ENCODE measurements around the gene COX11. TPM values are rescaled to one million over a fixed set of nuclear protein-coding genes. Genes with fewer than 3 reads are reported as not detected.

The COX11 gene, protein sequence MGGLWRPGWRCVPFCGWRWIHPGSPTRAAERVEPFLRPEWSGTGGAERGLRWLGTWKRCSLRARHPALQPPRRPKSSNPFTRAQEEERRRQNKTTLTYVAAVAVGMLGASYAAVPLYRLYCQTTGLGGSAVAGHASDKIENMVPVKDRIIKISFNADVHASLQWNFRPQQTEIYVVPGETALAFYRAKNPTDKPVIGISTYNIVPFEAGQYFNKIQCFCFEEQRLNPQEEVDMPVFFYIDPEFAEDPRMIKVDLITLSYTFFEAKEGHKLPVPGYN
- 10 to 100 TPM; 45.5 to 79.6 (median 57.2) TPM for polyA plus RNA-seq

DNA sequence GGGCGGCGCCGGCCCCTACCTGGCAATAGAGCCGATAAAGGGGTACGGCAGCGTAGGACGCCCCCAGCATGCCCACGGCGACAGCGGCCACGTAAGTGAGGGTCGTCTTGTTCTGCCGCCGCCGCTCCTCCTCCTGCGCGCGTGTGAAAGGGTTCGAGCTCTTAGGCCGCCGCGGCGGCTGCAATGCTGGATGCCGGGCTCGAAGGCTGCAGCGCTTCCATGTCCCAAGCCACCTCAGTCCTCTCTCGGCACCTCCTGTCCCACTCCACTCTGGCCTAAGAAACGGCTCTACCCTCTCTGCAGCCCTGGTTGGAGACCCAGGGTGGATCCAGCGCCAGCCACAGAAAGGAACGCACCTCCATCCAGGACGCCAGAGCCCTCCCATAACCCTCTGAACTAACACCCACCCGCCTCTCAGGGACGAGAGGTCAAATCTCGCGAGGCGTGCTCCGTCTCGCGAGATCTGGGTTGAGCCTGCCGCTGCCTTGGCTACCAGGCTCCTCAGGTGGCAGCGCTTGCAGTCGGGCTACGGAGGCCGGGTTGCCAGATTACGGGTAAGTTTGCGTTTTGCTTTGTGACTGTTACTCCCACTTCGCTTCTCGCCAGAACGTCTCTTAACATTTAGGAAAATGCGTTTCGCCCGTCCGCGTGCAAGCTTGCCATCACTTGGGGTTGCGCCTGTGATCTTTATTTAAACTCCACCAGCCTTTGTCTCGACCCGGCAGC lies at the start of gene COX11, which contains the start of gene STXBP4:
Gene COX11 (minus strand): TSS at position 393 of the 726 bp plus-strand sequence. CDS start 8 bp downstream, at position 385.
Gene STXBP4 (plus strand): TSS at position 504 of the 726 bp plus-strand sequence. CDS start 17,455 bp downstream, outside the sequence.
- peak; percentile 93 to 94 (median 93) for DNase-seq
- H3K27ac Mint-ChIP-seq, result peak within 1 kb of the TSS in 1 of 6 donors; percentile 59
- peaks cover 20 to 24% of the 10 kb centered on the region in 2 donors for H3K4me1 Mint-ChIP-seq
- peaks cover 0 to 2% (median 0%) of the 10 kb centered on the region in 3 donors for H3K36me3 Mint-ChIP-seq
- peaks cover 0 to 6% (median 0%) of the 10 kb centered on the region in 3 donors for H3K27me3 Mint-ChIP-seq (ENCODE audit: low read depth in 3 of 3)
- no peak within 1 kb of the TSS for H3K4me3 Mint-ChIP-seq
- H3K9me3 Mint-ChIP-seq, result no peaks in the 10 kb centered on the region

DNA sequence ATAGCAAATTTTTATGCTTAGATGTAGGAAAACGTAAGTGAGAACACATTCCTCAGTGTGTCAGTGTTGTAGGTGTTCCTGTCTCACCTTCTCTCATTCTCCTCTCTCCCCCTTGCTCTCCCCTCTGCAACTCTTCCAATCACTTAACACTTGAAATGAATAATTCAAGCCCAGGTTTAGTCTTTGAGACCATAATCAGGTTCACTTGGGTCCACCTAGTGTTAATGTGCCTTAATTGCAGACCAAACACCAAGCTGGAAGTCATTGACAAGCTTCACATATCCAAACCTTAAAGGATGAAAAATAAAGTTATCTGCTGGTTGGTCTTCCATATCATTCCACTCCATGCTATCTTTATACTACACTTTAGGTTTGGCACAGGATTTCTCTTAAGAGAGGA lies 37.1 kb upstream of the COX11 start:
- H3K9me3 Mint-ChIP-seq, result no peaks in the 10 kb centered on the region
- no peak overlapping the region for H3K4me3 Mint-ChIP-seq
- no peak for DNase-seq
- H3K27ac Mint-ChIP-seq, result no peak overlapping the region
- peaks cover 3 to 24% (median 19%) of the 10 kb centered on the region in 3 donors for H3K36me3 Mint-ChIP-seq
- no peaks in the 10 kb centered on the region for H3K27me3 Mint-ChIP-seq (ENCODE audit: low read depth in 3 of 3)
- no peaks in the 10 kb centered on the region for H3K4me1 Mint-ChIP-seq

DNA sequence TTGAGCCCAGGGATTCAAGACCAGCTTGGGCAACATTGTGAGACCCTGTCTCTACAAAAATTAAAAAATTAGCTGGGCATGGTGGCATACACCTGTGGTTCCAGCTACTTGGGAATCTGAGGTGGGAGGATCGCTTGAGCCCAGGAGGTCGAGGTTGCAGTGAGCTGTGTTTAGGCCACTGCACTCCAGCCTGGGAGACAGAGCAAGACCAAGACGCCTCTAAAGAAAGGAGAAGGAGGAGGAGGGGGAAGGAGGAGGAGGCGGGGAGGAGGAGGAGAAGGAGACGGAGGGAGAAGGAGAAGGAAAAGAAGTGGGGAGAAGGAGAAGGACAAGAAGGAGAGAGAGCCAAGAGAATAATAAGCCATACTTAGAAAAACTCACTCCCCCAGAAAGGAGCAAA lies 36.0 kb upstream of the COX11 start:
- Mint-ChIP-seq H3K4me3 (no peak overlapping the region), H3K36me3 (peaks cover 3 to 26% (median 21%) of the 10 kb centered on the region in 3 donors), H3K9me3 (no peaks in the 10 kb centered on the region), H3K4me1 (no peaks in the 10 kb centered on the region), H3K27ac (no peak overlapping the region), H3K27me3 (ENCODE audit: low read depth in 3 of 3) (no peaks in the 10 kb centered on the region)
- DNase-seq, result no peak

DNA sequence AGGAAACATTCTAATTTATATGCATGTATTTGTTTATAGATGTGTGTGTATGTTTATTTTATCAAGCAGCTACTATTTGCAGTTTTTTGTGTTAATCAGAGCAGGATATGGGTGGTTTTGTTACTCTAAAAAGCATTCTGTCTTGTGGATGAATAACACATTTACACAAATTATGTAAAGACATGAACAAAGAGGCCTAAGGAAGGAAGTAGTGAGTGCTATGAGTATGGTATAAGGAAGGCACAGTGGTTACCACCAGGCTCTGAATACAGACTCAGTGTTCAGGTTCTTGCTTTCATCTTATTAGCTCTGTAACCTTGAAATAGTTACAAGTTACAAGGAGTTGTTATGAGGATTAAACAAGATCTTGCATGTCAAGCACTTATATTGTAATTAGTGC lies 34.0 kb upstream of the COX11 start:
- no peak for DNase-seq
- Mint-ChIP-seq H3K4me1 (no peaks in the 10 kb centered on the region), H3K4me3 (no peak overlapping the region), H3K27me3 (ENCODE audit: low read depth in 3 of 3) (no peaks in the 10 kb centered on the region), H3K27ac (no peak overlapping the region), H3K9me3 (no peaks in the 10 kb centered on the region), H3K36me3 (peaks cover 3 to 14% (median 6%) of the 10 kb centered on the region in 3 donors)

DNA sequence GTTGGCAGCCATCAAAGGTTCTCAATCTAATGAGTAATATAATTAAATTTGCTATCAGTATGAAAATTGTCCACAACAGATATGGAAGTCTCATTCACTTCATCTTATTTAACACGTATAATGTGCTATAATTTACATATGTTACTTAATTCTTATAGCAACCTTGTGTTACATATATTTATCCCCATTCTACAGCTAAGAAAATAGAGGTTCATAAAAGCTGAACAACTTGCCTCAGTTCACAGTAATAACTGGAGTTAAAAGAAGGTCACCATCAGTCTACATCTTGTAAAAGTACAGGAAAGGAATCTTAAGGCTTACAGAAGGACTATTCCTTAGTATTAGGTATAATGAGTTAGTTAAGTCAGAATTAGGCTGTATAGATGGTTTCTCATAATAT lies 28.0 kb upstream of the COX11 start:
- Mint-ChIP-seq H3K9me3 (no peaks in the 10 kb centered on the region), H3K4me3 (no peak overlapping the region), H3K4me1 (no peaks in the 10 kb centered on the region), H3K27ac (no peak overlapping the region), H3K36me3 (peaks cover 3 to 18% (median 4%) of the 10 kb centered on the region in 3 donors), H3K27me3 (ENCODE audit: low read depth in 3 of 3) (no peaks in the 10 kb centered on the region)
- DNase-seq, result no peak

DNA sequence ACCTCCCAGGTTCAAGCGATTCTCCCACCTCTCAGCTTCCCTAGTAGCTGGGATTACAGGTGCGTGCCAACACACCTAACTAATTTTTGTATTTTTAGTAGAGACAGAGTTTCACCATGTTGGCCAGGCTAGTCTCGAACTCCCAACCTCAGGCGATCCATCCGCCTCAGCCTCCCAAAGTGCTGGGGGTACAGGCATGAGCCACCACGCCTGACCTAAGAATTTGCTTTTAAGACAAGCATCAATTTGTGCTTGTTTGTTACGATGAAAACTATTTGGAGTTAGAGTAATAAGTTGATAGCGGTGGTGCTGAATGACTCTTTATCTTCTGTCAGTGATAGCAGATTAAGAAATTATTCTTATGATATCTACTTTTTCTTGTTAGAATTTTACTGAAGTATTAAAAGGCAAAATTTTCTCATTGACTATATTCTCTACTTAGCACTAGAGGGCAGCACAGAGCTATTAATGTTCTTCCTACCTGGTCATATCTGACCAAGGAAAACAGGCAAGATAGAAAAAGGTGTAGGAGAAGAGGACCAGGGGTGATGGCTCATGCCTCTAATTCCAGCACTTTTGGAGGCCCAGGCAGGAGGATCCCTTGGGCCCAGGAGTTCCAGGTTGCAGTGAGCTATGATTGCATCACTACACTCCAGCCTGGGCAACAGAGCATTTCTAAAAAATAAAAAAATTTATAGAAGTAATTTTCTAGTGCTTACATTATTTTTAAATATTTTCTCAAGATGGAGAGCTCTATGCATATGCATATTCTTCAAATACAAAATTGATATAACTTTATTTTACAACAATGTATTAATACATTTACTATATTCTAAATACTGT lies 24.6 kb upstream of the COX11 start:
- DNase-seq, result peak; percentile 30 to 43 (median 35)
- Mint-ChIP-seq H3K4me3 (no peak overlapping the region), H3K4me1 (no peaks in the 10 kb centered on the region), H3K27me3 (ENCODE audit: low read depth in 3 of 3) (no peaks in the 10 kb centered on the region), H3K27ac (no peak overlapping the region), H3K9me3 (no peaks in the 10 kb centered on the region), H3K36me3 (peaks cover 0 to 4% (median 4%) of the 10 kb centered on the region in 3 donors)

DNA sequence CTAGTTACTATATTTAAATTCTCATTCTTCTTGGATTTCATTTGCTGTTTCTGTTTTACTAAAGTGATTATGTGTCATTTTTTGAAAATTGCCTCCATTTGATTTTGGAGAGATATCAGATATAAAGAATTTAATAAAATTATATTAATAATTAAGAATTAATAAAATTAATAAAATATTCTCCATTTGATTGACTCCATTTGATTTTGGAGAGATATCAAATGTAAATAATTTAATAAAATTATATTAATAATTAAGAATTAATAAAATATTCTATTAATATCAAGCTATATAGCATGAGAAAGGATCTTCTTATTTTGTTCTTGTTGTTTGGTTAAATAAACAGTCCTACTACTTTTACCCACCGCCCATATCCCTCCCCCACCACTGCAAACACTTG lies 23.1 kb upstream of the COX11 start:
- H3K27me3 Mint-ChIP-seq (ENCODE audit: low read depth in 3 of 3), result no peaks in the 10 kb centered on the region
- peaks cover 0 to 4% (median 4%) of the 10 kb centered on the region in 3 donors for H3K36me3 Mint-ChIP-seq
- no peak for DNase-seq
- no peaks in the 10 kb centered on the region for H3K4me1 Mint-ChIP-seq
- no peaks in the 10 kb centered on the region for H3K9me3 Mint-ChIP-seq
- H3K4me3 Mint-ChIP-seq, result no peak overlapping the region
- H3K27ac Mint-ChIP-seq, result no peak overlapping the region

DNA sequence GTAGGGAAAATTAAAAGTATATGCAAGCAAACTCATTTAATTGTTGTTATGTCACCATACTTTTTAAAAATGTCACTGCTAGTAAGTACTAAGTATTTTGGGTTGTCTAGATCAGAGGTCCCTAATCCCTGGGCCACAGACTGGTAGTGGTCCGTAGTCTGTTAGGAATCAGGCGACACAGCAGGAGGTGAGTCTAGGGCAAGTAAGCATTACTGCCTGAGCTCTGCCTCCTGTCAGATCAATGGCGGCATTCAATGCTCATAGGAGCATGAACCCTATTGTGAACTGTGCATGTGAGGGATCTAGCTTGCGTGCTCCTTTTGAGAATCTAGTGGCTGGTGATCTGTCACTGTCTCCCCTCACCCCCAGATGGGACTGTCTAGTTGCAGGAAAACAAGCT lies 21.7 kb upstream of the COX11 start:
- Mint-ChIP-seq H3K4me1 (no peaks in the 10 kb centered on the region), H3K9me3 (no peaks in the 10 kb centered on the region), H3K27me3 (ENCODE audit: low read depth in 3 of 3) (no peaks in the 10 kb centered on the region), H3K27ac (no peak overlapping the region), H3K36me3 (peaks cover 0 to 4% (median 0%) of the 10 kb centered on the region in 3 donors), H3K4me3 (no peak overlapping the region)
- DNase-seq, result no peak

DNA sequence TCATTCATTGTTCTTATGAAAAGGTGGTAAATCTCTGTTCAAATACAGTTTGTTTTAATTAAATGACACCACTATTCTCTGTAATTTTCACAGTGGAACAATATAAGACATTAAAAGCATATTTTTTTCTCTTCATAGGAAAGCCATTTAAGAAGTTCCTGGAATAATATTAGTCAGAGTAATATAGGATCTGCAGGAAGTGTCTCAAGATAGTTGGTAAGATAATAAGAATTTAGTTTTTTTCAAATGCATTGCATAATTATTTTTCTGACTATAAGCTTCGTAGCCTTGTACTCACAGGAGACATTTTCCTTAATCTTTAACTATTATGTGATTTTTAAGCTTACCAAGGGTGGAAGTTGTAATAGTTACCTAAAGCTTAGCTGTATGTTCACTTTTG lies 17.0 kb upstream of the COX11 start:
- Mint-ChIP-seq H3K36me3 (no peaks in the 10 kb centered on the region), H3K27ac (no peak overlapping the region), H3K4me3 (no peak overlapping the region), H3K9me3 (peaks cover 0 to 3% (median 0%) of the 10 kb centered on the region in 6 donors), H3K27me3 (ENCODE audit: low read depth in 3 of 3) (no peaks in the 10 kb centered on the region), H3K4me1 (no peaks in the 10 kb centered on the region)
- DNase-seq, result no peak

DNA sequence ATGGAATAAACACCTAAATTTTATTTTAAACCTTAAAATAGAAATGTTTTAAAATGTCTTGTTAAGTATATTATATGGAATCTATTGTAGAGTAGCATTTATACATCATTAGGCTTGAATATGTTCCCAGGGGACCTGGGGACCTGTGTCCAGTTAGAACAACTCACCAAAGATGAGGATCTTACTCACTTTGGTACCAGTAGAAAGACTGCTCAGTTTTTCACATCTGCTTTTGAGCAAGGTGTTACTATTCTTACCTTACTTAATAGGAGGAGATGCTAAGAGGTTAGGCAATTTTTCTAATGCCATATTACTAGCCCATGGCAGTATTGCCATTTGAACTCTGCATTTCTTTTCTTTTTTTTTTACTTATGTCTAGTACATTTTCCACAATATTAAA lies 14.8 kb upstream of the COX11 start:
- Mint-ChIP-seq H3K27me3 (ENCODE audit: low read depth in 3 of 3) (no peaks in the 10 kb centered on the region), H3K4me3 (no peak overlapping the region), H3K27ac (no peak overlapping the region), H3K4me1 (no peaks in the 10 kb centered on the region), H3K9me3 (peaks cover 0 to 3% (median 0%) of the 10 kb centered on the region in 6 donors), H3K36me3 (peaks cover 0 to 3% (median 0%) of the 10 kb centered on the region in 3 donors)
- no peak for DNase-seq

DNA sequence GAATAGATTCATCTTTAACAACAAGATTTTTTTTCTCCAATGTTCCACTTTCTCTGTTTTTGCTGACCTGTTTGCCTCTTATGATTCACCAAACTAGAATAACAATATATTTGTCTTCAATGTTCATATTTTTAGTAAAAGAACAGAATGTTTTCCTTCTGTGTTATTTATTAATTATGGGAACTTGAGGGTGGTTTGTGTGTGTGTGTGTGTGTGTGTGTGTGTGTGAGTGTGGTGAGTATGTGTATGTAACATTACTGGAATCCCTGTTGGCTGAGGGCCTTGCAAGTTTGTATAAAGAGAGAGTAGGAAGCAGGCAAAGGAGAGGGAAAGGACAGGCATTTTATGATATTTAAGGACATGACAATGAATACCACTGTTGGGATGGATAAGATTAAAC lies 13.9 kb upstream of the COX11 start:
- Mint-ChIP-seq H3K9me3 (peaks cover 0 to 3% (median 0%) of the 10 kb centered on the region in 6 donors), H3K4me1 (no peaks in the 10 kb centered on the region), H3K27me3 (ENCODE audit: low read depth in 3 of 3) (no peaks in the 10 kb centered on the region), H3K4me3 (no peak overlapping the region), H3K36me3 (peaks cover 0 to 3% (median 0%) of the 10 kb centered on the region in 3 donors), H3K27ac (no peak overlapping the region)
- DNase-seq, result no peak

DNA sequence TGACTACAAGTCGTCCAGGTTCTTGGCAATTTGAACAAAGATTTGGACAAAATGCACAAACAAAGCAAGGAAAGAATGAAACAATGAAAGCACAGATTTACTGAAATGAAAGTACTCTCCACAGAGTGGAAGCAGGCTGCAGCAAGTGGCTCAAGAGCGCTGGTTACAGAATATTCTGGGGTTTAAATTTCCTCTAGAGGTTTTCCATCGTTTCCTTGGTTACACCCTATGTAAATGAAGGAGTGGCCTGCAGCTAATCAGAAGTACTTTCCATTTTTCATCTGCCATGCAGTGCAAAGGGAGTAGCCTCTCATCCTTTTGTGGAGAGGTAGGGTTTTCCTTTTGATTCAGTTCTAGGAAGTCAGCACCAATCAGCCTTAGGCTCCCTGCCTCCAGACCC lies 11.9 kb upstream of the COX11 start:
- H3K4me1 Mint-ChIP-seq, result no peaks in the 10 kb centered on the region
- no peak overlapping the region for H3K27ac Mint-ChIP-seq
- no peak overlapping the region for H3K4me3 Mint-ChIP-seq
- peaks cover 0 to 3% (median 0%) of the 10 kb centered on the region in 3 donors for H3K36me3 Mint-ChIP-seq
- no peak for DNase-seq
- peaks cover 0 to 3% (median 0%) of the 10 kb centered on the region in 6 donors for H3K9me3 Mint-ChIP-seq
- no peaks in the 10 kb centered on the region for H3K27me3 Mint-ChIP-seq (ENCODE audit: low read depth in 3 of 3)

DNA sequence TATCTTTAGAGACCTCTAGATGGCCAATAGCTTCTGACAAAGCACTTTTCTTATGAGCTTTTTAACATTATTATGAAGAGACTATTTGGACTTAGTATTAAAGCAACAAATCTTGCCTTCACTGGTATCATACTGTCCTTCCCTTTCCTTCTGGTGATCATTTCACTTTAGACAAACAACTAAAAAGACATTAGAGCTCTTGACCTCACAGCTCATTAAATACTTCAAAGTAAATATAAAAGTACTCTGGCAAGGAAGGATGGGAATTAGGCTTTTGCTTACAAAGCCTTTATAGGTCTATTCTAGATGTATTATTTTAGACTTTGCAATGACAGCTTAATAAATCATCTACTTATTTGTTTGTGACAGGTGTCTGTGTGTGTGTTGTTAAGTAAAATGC lies 11.2 kb upstream of the COX11 start:
- H3K36me3 Mint-ChIP-seq, result peaks cover 0 to 3% (median 0%) of the 10 kb centered on the region in 3 donors
- H3K9me3 Mint-ChIP-seq, result peaks cover 0 to 3% (median 0%) of the 10 kb centered on the region in 6 donors
- no peaks in the 10 kb centered on the region for H3K27me3 Mint-ChIP-seq (ENCODE audit: low read depth in 3 of 3)
- DNase-seq, result no peak
- no peak overlapping the region for H3K4me3 Mint-ChIP-seq
- no peak overlapping the region for H3K27ac Mint-ChIP-seq
- H3K4me1 Mint-ChIP-seq, result no peaks in the 10 kb centered on the region
